CD4-positive, CD25-positive, alpha-beta regulatory T cell (primary cell): Measurements from ENCODE around the gene C14orf180. TPM values are rescaled to one million over a fixed set of nuclear protein-coding genes. Genes with fewer than 3 reads are reported as not detected.

Experiments
- ATAC-seq, 2 donors: fragments of 150-1000 bp; cut with Tn5 transposase; one replicate each; pipeline ENCODE4 v1.10.0; 2021; ENCODE audit warnings: low read depth in 2 of 2, moderate number of reproducible peaks in 2 of 2, moderate library complexity in 1 of 2
- DNase-seq, 3 donors: peaks; one replicate each; pipeline versions ENCODE4 v3.0.0 to v3.0.0-alpha.2; 2012 to 2022; ENCODE audit warnings: mixed read lengths in 1 of 3
- H3K27ac ChIP-seq: one replicate; pipeline ENCODE4 v1.7.0; 2013; ENCODE audit warnings: mild to moderate bottlenecking, low read length; ENCODE audit not compliant: insufficient read depth, poor library complexity, severe bottlenecking
- H3K27me3 ChIP-seq: one replicate; pipeline ENCODE4 v1.7.0; 2013; ENCODE audit warnings: low read length; ENCODE audit not compliant: control insufficient read depth, insufficient read depth
- H3K36me3 ChIP-seq: one replicate; pipeline ENCODE4 v1.7.0; 2013; ENCODE audit warnings: mild to moderate bottlenecking, low read length, moderate library complexity; ENCODE audit not compliant: control insufficient read depth, insufficient read depth
- H3K4me1 ChIP-seq: 2 replicates; pipeline ENCODE4 v1.7.0; 2013; ENCODE audit warnings: mild to moderate bottlenecking, low read length; ENCODE audit not compliant: insufficient read depth, control insufficient read depth, poor library complexity, severe bottlenecking
- H3K4me3 ChIP-seq: one replicate; pipeline ENCODE4 v1.7.0; 2013; ENCODE audit warnings: low read depth, mild to moderate bottlenecking, low read length, moderate library complexity
- H3K9me3 ChIP-seq, 2 experiments: 1 replicate in 1 of 2; 2 replicates in 1 of 2; pipeline ENCODE4 v1.7.0; 2013; ENCODE audit warnings: low read length in 2 of 2, mild to moderate bottlenecking in 1 of 2, moderate library complexity in 1 of 2; ENCODE audit not compliant: control insufficient read depth in 2 of 2
- H3K27ac Mint-ChIP-seq, 3 donors: one replicate each; pipeline ENCODE4 v1.8.0; 2020 to 2022; ENCODE audit warnings: mild to moderate bottlenecking in 3 of 3, mixed read lengths in 3 of 3, moderate library complexity in 2 of 3
- H3K27me3 Mint-ChIP-seq: one replicate; pipeline ENCODE4 v1.8.0; 2022; ENCODE audit warnings: mild to moderate bottlenecking, mixed read lengths
- H3K36me3 Mint-ChIP-seq: one replicate; pipeline ENCODE4 v1.8.0; 2020; ENCODE audit warnings: mixed read lengths
- H3K4me1 Mint-ChIP-seq, 4 donors: one replicate each; pipeline ENCODE4 v1.8.0; 2020 to 2022; ENCODE audit warnings: mixed read lengths in 4 of 4, mild to moderate bottlenecking in 1 of 4
- H3K4me3 Mint-ChIP-seq, 4 donors: one replicate each; pipeline ENCODE4 v1.8.0; 2020 to 2022; ENCODE audit warnings: mild to moderate bottlenecking in 4 of 4, mixed read lengths in 4 of 4, moderate library complexity in 3 of 4
- H3K9me3 Mint-ChIP-seq, 7 donors: one replicate each; pipeline ENCODE4 v1.8.0; 2020 to 2022; ENCODE audit warnings: mixed read lengths in 7 of 7, mild to moderate bottlenecking in 3 of 7, moderate library complexity in 2 of 7
- polyA plus RNA-seq, 4 donors: library from polyadenylated mRNA; unstranded; fragments of 300-500 nt; fragmentation: Illumina TruSeq; gene quantifications; one replicate each; pipeline ENCODE4 v1.2.3, GENCODE V29; 2021
- total RNA-seq: library from RNA; stranded (reverse); gene quantifications from one replicate; pipeline ENCODE4 v1.2.3, GENCODE V29; 2022

The C14orf180 gene
- total and polyA plus RNA-seq, 5 donors from 2014 or later = not detected

- peak overlapping the region in 1 of 4 donors; percentile 27 for H3K4me3 Mint-ChIP-seq
- DNase-seq (no peak), ATAC-seq (no peak)
- H3K27me3 Mint-ChIP-seq = peaks cover 3% of the 10 kb centered on the region
- no peaks in the 10 kb centered on the region for H3K36me3 Mint-ChIP-seq
- no peak overlapping the region for H3K27ac Mint-ChIP-seq
- no peak overlapping the region for H3K4me3 ChIP-seq
- no peaks in the 10 kb centered on the region for H3K9me3 ChIP-seq
- no peaks in the 10 kb centered on the region for H3K4me1 ChIP-seq
- H3K27me3 ChIP-seq = no peaks in the 10 kb centered on the region
- H3K36me3 ChIP-seq = no peaks in the 10 kb centered on the region
- no peak overlapping the region for H3K27ac ChIP-seq
- H3K4me1 Mint-ChIP-seq = no peaks in the 10 kb centered on the region
- H3K9me3 Mint-ChIP-seq = no peaks in the 10 kb centered on the region
These were observed 59.4 kb downstream of the C14orf180 start for GRCh38 chr14:104638927-104639450.

GRCh38 chr14:104639471-104639870 is 59.9 kb downstream of the C14orf180 start:
- no peaks in the 10 kb centered on the region for H3K4me1 Mint-ChIP-seq
- H3K27ac Mint-ChIP-seq = no peak overlapping the region
- no peak for ATAC-seq

More at GRCh38 chr14:104639471-104639870, 59.9 kb downstream of the C14orf180 start:
- H3K27me3 ChIP-seq = no peaks in the 10 kb centered on the region
- Mint-ChIP-seq H3K36me3 (no peaks in the 10 kb centered on the region), H3K9me3 (no peaks in the 10 kb centered on the region), H3K27me3 (peaks cover 4% of the 10 kb centered on the region), H3K4me3 (peak overlapping the region in 1 of 4 donors; percentile 27)
- DNase-seq = no peak
- no peak overlapping the region for H3K4me3 ChIP-seq
- H3K36me3 ChIP-seq = no peaks in the 10 kb centered on the region
- no peaks in the 10 kb centered on the region for H3K4me1 ChIP-seq
- no peak overlapping the region for H3K27ac ChIP-seq
- no peaks in the 10 kb centered on the region for H3K9me3 ChIP-seq

Other genes starting within 250 kb of the C14orf180 start
- not detected for gene TMEM179, start 25.0 kb downstream of the C14orf180 start, total RNA-seq
- gene TMEM179, start 25.0 kb downstream of the C14orf180 start, polyA plus RNA-seq = not detected
- gene INF2, start 109.9 kb downstream of the C14orf180 start, total RNA-seq = 74.3 TPM
- gene INF2, start 109.9 kb downstream of the C14orf180 start, polyA plus RNA-seq = 1 to 10 TPM; 4.2 to 8.9 (median 6.6) TPM
- gene ADSS1, start 144.5 kb downstream of the C14orf180 start, total RNA-seq = 1.9 TPM
- gene ADSS1, start 144.5 kb downstream of the C14orf180 start, polyA plus RNA-seq = 1 to 10 TPM in 2 of 4 donors, under 1 TPM in 2; 0.10 to 1.7 (median 1.0) TPM
- gene SIVA1, start 173.4 kb downstream of the C14orf180 start, total RNA-seq = 82.6 TPM
- gene SIVA1, start 173.4 kb downstream of the C14orf180 start, polyA plus RNA-seq = 100 to 1,000 TPM; 234 to 281 (median 246) TPM
- gene AKT1, start 216.0 kb downstream of the C14orf180 start, total RNA-seq = 86.0 TPM
- gene AKT1, start 216.0 kb downstream of the C14orf180 start, polyA plus RNA-seq = 10 to 100 TPM in 2 of 4 donors, 1 to 10 TPM in 2; 6.3 to 19.8 (median 12.4) TPM
- 3.6 TPM for gene ZBTB42, start 221.3 kb downstream of the C14orf180 start, total RNA-seq
- gene ZBTB42, start 221.3 kb downstream of the C14orf180 start, polyA plus RNA-seq = 1 to 10 TPM; 1.3 to 2.1 (median 1.9) TPM